Measurements from ENCODE around the gene NR1H3. TPM values are rescaled to one million over a fixed set of nuclear protein-coding genes. Genes with fewer than 3 reads are reported as not detected.

The NR1H3 gene
- total RNA-seq = 4.0 and 5.9 TPM in 2 replicates

DNA sequence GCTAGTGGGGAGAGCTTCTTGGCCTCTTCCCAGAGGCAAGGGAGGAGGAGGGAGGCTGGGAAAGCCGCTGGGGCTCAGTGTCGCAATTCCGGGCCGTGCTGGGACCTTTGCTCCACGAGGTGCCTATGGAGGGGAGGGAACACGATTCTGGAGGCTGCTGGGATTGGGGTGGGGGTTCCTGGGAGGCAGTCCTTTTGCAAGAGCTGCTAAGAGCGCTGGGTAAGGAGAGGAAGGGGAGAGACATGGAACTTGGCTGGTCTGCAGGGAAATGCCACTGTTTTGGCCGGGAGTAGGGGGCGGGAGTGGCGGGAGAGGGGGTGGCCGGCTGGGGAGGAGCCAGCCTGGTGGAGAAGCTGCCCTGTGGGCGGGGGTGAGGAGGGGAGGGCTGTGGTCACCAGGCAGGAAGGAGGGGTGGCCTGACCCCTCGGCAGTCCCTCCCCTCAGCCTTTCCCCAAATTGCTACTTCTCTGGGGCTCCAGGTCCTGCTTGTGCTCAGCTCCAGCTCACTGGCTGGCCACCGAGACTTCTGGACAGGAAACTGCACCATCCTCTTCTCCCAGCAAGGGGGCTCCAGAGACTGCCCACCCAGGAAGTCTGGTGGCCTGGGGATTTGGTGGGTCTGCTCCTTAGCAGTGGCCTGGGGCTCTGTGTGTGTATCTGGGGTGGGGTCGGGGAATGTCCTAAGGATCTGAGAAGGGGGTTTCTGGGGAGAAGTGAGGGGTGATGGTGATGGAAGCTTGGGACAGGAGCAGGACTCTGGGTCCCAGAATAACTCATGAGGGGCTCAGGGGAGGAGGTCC is at the start of gene NR1H3:
Gene NR1H3, plus strand, starts transcription at position 480 of the 800 bp plus-strand sequence. CDS start 1,221 bp downstream, outside the sequence.

DNA sequence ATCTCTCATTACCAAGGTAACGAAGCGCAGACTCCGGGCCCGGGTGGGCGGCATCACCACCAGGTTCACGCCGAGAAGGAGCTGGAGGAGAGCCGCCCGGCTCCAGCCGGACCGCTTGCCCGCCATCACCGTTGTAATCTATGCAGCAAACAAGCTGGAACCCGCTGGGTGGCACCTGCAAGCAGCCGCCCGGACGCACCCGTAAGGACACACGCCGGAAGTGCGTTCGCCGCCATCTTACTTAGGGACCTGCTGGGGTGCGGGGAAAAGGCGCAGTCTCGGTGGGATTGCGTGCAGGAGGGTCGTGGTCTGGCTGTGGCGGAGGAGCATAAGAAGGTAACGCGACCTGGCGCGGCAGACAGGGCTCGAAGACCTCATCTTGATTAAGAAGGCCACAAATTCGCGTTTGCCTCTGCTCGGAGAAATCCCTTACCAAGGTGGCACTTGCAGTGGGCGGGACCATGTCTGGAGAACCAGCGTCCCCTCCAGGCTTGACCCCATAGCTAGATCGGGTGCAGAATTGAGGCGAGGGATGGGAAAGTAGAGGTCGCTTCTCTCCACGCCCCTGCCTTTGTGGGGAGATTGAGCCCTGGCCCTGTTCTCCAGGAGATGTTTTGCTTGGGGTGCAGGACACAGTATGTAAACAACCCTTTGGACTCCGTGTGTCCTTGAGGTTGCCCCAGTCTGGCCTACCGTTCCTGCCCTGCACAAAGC is 9.0 kb upstream of the NR1H3 start, which contains the start of gene ACP2:
Gene ACP2, minus strand, starts transcription at position 151 of the 714 bp plus-strand sequence. Its CDS starts 25 bp downstream, at position 126.

DNA sequence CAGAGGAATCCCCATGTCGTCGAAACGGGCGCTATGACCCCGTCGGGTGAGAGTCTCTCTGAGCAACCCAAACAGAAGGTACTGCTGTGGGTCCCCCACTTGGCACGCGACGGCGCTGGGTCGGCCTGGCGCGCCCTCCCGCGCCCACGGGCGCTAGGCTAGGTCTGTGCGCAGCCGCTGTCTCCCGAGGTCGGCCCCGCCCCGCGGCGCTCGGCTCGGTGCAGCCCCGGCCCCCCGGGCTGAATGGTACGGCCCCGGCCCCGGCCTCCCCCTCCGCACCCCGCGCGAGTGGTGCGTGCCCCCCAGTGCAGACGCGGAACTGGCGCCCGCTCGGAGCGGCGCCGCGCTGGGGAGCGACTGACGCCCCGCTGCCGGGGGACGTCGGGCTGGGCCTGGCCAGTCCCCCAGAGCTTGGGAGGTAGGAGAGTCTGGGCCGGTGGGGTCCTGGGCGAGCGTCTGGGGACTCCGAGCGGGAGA is 12.1 kb downstream of the NR1H3 start, which contains the start of gene MADD:
Gene MADD, plus strand, starts transcription at position 305 of the 477 bp plus-strand sequence.

Other genes starting within 250 kb of the NR1H3 start
- gene ARFGAP2, start 81.1 kb upstream of the NR1H3 start, total RNA-seq = 73.9 and 79.1 TPM in 2 replicates
- gene PACSIN3, start 71.6 kb upstream of the NR1H3 start, total RNA-seq = 11.5 and 16.7 TPM in 2 replicates
- gene DDB2, start 43.0 kb upstream of the NR1H3 start, total RNA-seq = 58.8 and 73.9 TPM in 2 replicates
- gene ACP2, start 9.2 kb upstream of the NR1H3 start, total RNA-seq = 15.7 and 16.0 TPM in 2 replicates
- 13.0 and 19.7 TPM in 2 replicates for gene MADD, start 12.1 kb downstream of the NR1H3 start, total RNA-seq
- not detected in 2 replicates for gene MYBPC3, start 94.7 kb downstream of the NR1H3 start, total RNA-seq
- not detected in 2 replicates for gene SPI1, start 120.6 kb downstream of the NR1H3 start, total RNA-seq
- gene SLC39A13, start 150.6 kb downstream of the NR1H3 start, total RNA-seq = 40.1 and 61.8 TPM in 2 replicates
- 204 and 267 TPM in 2 replicates for gene PSMC3, start 168.4 kb downstream of the NR1H3 start, total RNA-seq
- 0.19 and 0.27 TPM in 2 replicates for gene RAPSN, start 191.1 kb downstream of the NR1H3 start, total RNA-seq

All from endothelial cell of coronary artery (primary cell).